Glutamatergic neuron (in vitro differentiated cells): ENCODE data around the gene CENPU. TPM values are rescaled to one million over a fixed set of nuclear protein-coding genes. Genes with fewer than 3 reads are reported as not detected.

ENCODE experiments used
- DNase-seq: peaks from one replicate; pipeline ENCODE4 v3.0.0; 2022
- H3K27ac Mint-ChIP-seq: one replicate; pipeline ENCODE4 v1.8.0; 2020; ENCODE audit warnings: mild to moderate bottlenecking, mixed read lengths, inconsistent platforms; ENCODE audit not compliant: unreplicated experiment
- H3K27me3 Mint-ChIP-seq: one replicate; pipeline ENCODE4 v1.8.0; 2020; ENCODE audit warnings: mild to moderate bottlenecking, moderate library complexity, mixed read lengths, inconsistent platforms; ENCODE audit not compliant: unreplicated experiment
- H3K36me3 Mint-ChIP-seq: one replicate; pipeline ENCODE4 v1.8.0; 2020; ENCODE audit warnings: mild to moderate bottlenecking, mixed read lengths, inconsistent platforms; ENCODE audit not compliant: unreplicated experiment
- H3K4me1 Mint-ChIP-seq: one replicate; pipeline ENCODE4 v1.8.0; 2020; ENCODE audit warnings: mild to moderate bottlenecking, low read depth, mixed read lengths, inconsistent platforms; ENCODE audit not compliant: unreplicated experiment
- H3K4me3 Mint-ChIP-seq: one replicate; pipeline ENCODE4 v1.8.0; 2020; ENCODE audit warnings: mild to moderate bottlenecking, mixed read lengths, inconsistent platforms; ENCODE audit not compliant: unreplicated experiment
- H3K9me3 Mint-ChIP-seq: one replicate; pipeline ENCODE4 v1.8.0; 2020; ENCODE audit warnings: mild to moderate bottlenecking, moderate library complexity, mixed read lengths, inconsistent platforms; ENCODE audit not compliant: unreplicated experiment
- total RNA-seq: library from RNA; stranded (reverse); fragmentation: NEBNext Ultra II Directional; extraction: Animal tissue kit (Norgen Biotek cat#: 25700); gene quantifications from one replicate; pipeline ENCODE4 v1.2.1, GENCODE V29; 2021; ENCODE audit not compliant: unreplicated experiment
- TF ChIP-seq, protein P1 (sequence below): fragments of 200-600 bp; sonication (generic); IDR thresholded peaks from one replicate; pipeline ENCODE4 v1.5.0; 2021; ENCODE audit not compliant: partially characterized antibody, unreplicated experiment

Gene CENPU
- total RNA-seq, 1 donor from 2014 or later, result 18.0 TPM

DNA sequence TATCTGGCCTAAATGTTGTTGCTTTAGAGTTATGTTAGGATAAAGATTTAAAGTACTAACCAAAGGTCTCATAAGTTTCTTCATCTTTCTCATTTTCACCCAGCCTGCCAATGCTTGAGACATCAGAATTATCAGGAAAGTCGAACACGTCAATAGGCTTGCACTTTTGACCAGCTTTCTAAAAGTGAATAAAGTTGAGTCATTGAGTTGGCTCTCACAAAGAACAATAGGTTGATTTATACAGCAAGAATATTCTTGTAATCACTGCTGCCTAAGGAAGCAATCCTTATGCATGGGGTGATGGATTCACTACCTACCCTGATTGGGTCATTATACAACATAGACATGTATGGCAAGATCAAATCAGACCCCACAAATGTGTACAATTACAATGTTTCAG lies 5.0 kb downstream of the CENPU start:
- H3K9me3 Mint-ChIP-seq, result peaks cover 2% of the 10 kb centered on the region
- peaks cover 2% of the 10 kb centered on the region for H3K27me3 Mint-ChIP-seq
- H3K4me1 Mint-ChIP-seq, result peaks cover 15% of the 10 kb centered on the region
- no peak overlapping the region for H3K27ac Mint-ChIP-seq
- TF ChIP-seq, protein P1, sequence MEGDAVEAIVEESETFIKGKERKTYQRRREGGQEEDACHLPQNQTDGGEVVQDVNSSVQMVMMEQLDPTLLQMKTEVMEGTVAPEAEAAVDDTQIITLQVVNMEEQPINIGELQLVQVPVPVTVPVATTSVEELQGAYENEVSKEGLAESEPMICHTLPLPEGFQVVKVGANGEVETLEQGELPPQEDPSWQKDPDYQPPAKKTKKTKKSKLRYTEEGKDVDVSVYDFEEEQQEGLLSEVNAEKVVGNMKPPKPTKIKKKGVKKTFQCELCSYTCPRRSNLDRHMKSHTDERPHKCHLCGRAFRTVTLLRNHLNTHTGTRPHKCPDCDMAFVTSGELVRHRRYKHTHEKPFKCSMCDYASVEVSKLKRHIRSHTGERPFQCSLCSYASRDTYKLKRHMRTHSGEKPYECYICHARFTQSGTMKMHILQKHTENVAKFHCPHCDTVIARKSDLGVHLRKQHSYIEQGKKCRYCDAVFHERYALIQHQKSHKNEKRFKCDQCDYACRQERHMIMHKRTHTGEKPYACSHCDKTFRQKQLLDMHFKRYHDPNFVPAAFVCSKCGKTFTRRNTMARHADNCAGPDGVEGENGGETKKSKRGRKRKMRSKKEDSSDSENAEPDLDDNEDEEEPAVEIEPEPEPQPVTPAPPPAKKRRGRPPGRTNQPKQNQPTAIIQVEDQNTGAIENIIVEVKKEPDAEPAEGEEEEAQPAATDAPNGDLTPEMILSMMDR, result no peak
- no peaks in the 10 kb centered on the region for H3K36me3 Mint-ChIP-seq
- DNase-seq, result no peak
- H3K4me3 Mint-ChIP-seq, result no peak overlapping the region

- TF ChIP-seq, protein P1, result no peak
- Mint-ChIP-seq H3K4me3 (no peak overlapping the region), H3K36me3 (no peaks in the 10 kb centered on the region), H3K4me1 (peaks cover 12% of the 10 kb centered on the region), H3K9me3 (no peaks in the 10 kb centered on the region), H3K27me3 (no peaks in the 10 kb centered on the region), H3K27ac (no peak overlapping the region)
- no peak for DNase-seq
Observed at GRCh38 chr4:184727430-184727829, 6.5 kb downstream of the CENPU start.

DNA sequence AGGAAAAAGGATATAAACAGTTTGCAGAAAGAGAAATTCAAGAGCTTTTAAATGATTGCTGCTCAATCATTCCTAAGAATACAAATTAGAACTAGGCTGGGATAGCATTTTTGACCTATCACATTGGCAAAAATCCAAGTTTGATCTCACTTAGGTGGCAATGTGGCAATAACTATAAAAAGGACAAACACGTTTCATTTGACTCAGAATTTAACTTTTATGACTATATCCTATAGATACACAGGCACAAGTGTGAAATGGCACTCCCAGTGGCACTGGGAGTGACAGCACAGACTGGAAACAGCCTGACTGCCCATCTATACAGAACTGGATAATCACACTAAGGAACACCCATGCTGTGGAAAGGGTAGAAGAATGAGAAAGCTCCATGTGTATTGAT lies 11.1 kb downstream of the CENPU start:
- Mint-ChIP-seq H3K36me3 (peaks cover 17% of the 10 kb centered on the region), H3K4me3 (no peak overlapping the region), H3K4me1 (no peaks in the 10 kb centered on the region), H3K27ac (no peak overlapping the region), H3K27me3 (no peaks in the 10 kb centered on the region), H3K9me3 (peaks cover 3% of the 10 kb centered on the region)
- TF ChIP-seq, protein P1, result no peak
- DNase-seq, result no peak

DNA sequence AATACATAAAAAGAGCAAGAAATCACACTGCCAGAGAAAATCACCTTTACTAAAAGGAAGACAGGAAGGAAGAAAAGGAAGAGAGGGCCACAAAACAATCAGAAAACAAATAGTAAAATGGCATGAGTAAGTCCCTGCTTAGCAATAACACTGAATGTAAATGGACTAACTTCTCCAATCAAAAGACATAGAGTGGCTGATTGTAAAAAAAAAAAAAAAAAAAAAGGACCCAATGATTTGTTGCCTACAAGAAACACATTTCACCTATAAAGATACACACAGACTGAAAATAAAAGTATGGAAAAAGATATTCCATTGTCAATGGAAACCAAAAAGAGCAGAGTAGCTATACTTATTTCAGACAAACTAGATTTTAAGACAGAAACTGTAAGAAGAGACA lies 12.6 kb downstream of the CENPU start:
- TF ChIP-seq, protein P1, result no peak
- Mint-ChIP-seq H3K4me1 (no peaks in the 10 kb centered on the region), H3K27me3 (no peaks in the 10 kb centered on the region), H3K36me3 (peaks cover 17% of the 10 kb centered on the region), H3K9me3 (peaks cover 3% of the 10 kb centered on the region), H3K4me3 (no peak overlapping the region), H3K27ac (no peak overlapping the region)
- DNase-seq, result no peak

DNA sequence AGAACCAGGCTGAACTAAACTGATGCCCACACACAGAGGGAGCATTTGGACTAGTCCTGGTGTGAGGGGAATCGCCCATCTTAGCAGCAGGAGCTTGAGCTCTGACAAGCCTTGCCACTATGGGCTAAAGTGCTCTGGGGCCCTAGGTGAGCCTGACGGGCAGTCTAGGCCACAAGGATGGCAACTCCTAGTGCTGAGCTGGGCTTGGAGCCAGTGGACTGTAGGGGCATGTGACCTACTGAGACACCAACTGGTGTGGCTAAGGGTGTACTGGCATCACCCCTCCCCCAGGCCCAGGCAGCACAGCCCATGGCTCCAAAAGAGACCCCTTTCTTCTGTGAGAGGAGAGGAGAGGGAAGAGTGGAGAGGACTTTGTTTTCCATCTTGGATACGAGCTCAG lies 14.5 kb downstream of the CENPU start:
- Mint-ChIP-seq H3K27me3 (no peaks in the 10 kb centered on the region), H3K36me3 (peaks cover 17% of the 10 kb centered on the region), H3K4me3 (no peak overlapping the region), H3K27ac (no peak overlapping the region), H3K4me1 (no peaks in the 10 kb centered on the region), H3K9me3 (peaks cover 3% of the 10 kb centered on the region)
- no peak for DNase-seq
- TF ChIP-seq, protein P1, result no peak
